ENCODE data around the gene ANKRD53.
A peak's percentile ranks its signal among the peaks of the same experiment; 100 is the strongest.
"Not testable (repeated sequence)": the region's sequence is repeated elsewhere in the genome, so short reads cannot be mapped to it uniquely, and the experiment has no call there.

The ANKRD53 gene

GRCh38 chr2:70986499-70987189 is 8.2 kb downstream of the ANKRD53 start:
- Mint-ChIP-seq H3K27ac (peak overlapping the region; percentile 23), H3K4me3 (no peak overlapping the region), H3K27me3 (ENCODE audit: low read depth) (no peaks in the 10 kb centered on the region), H3K36me3 (ENCODE audit: low read depth) (peaks cover 30% of the 10 kb centered on the region), H3K9me3 (no peaks in the 10 kb centered on the region), H3K4me1 (ENCODE audit: low read depth) (peaks cover 5% of the 10 kb centered on the region)
- DNase-seq (ENCODE audit: low spot score) = no peak

DNA sequence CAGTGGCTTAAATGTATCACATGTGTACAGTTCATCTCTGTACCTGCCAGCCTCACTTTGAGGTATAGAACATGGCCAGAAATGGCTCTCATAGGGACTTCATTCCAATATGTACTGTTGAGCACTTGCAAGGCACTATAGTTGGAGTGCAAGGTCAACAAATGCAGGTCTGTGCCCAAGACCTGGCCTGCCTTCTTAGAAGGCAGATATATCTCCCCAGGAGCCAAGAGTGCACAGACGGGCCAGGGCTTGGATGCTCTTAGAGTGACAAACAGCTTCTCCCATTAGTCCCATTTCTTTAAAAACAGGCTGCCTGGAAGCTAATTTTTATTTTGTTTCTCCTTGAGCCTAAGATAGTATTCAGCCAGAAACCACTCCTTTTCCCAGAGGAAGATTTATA is 9.0 kb downstream of the ANKRD53 start:
- Mint-ChIP-seq H3K27me3 (ENCODE audit: low read depth) (no peaks in the 10 kb centered on the region), H3K9me3 (no peaks in the 10 kb centered on the region), H3K27ac (no peak overlapping the region), H3K4me3 (no peak overlapping the region), H3K36me3 (ENCODE audit: low read depth) (peaks cover 31% of the 10 kb centered on the region), H3K4me1 (ENCODE audit: low read depth) (peaks cover 5% of the 10 kb centered on the region)
- no peak for DNase-seq (ENCODE audit: low spot score)

DNA sequence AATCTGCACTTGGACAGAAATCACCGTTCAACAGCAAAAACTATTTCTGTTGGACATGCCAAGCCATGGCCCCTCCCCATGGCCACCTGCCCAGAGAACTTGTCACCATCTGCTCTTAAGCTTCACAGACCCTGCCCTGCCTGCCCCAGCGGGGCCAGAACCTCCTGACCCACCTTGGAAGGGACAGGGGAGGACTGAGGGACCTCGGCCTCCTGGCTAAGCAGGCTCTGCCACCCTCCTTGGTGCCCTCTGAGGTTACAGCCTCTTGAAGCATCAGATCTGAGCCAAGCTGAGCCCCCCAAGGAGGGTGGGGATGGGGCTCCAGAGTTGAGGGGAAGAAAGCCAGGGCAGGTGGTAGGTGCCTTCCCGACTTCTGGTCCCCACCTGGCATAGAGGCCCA is 9.7 kb downstream of the ANKRD53 start:
- Mint-ChIP-seq H3K27me3 (ENCODE audit: low read depth) (no peaks in the 10 kb centered on the region), H3K36me3 (ENCODE audit: low read depth) (peaks cover 34% of the 10 kb centered on the region), H3K4me1 (ENCODE audit: low read depth) (peaks cover 10% of the 10 kb centered on the region), H3K27ac (no peak overlapping the region), H3K9me3 (no peaks in the 10 kb centered on the region), H3K4me3 (no peak overlapping the region)
- no peak for DNase-seq (ENCODE audit: low spot score)

GRCh38 chr2:70988726-70989648 is 10.6 kb downstream of the ANKRD53 start:
- Mint-ChIP-seq H3K27ac (no peak overlapping the region), H3K36me3 (ENCODE audit: low read depth) (peaks cover 36% of the 10 kb centered on the region), H3K4me1 (ENCODE audit: low read depth) (peaks cover 18% of the 10 kb centered on the region), H3K9me3 (no peaks in the 10 kb centered on the region), H3K4me3 (no peak overlapping the region), H3K27me3 (ENCODE audit: low read depth) (no peaks in the 10 kb centered on the region)
- no peak for DNase-seq (ENCODE audit: low spot score)

DNA sequence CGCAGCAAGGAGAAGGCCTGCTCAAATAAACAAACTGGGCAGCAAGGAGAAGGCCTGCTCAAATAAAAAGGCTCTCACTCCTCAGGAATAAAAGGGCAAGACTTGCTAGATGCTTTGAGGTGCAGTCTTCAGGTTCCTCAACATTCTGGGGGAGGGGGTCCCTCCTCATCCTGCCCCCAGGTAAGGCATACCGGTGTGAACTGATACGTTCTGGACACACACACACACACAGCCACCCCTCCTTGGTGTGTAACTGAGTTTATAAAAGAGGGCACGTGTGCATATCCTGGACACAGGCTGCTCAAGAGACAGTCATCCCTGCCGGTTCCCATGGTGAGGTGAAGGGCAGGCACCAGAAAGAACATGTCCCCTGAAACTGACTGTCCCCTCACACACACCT is 11.8 kb downstream of the ANKRD53 start:
- Mint-ChIP-seq H3K4me3 (no peak overlapping the region), H3K27me3 (ENCODE audit: low read depth) (no peaks in the 10 kb centered on the region), H3K27ac (no peak overlapping the region), H3K9me3 (no peaks in the 10 kb centered on the region), H3K4me1 (ENCODE audit: low read depth) (peaks cover 14% of the 10 kb centered on the region), H3K36me3 (ENCODE audit: low read depth) (peaks cover 36% of the 10 kb centered on the region)
- DNase-seq (ENCODE audit: low spot score) = no peak

DNA sequence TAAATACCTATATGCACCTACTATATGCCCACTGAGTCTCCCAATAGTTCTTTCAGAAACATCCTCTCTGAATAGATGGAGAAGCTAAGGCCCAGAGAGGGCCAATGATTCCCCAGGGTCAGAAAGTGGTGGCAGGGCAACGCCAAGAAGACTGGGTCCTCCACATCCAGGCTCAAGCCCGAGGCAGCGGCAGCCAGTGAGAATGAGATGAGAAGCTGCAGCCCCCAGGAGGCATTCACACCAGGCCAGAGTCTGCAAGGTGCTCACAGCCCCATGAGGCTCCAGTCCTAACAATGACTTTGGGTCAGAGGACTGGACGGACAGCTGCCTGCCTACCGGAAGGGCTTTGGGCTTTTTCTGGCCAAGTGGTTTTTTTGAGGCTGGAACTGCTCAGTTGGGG is 12.7 kb downstream of the ANKRD53 start:
- Mint-ChIP-seq H3K4me1 (ENCODE audit: low read depth) (peaks cover 19% of the 10 kb centered on the region), H3K9me3 (no peaks in the 10 kb centered on the region), H3K27me3 (ENCODE audit: low read depth) (no peaks in the 10 kb centered on the region), H3K4me3 (no peak overlapping the region), H3K27ac (no peak overlapping the region), H3K36me3 (ENCODE audit: low read depth) (peaks cover 32% of the 10 kb centered on the region)
- DNase-seq (ENCODE audit: low spot score) = no peak

- Mint-ChIP-seq H3K27ac (no peak overlapping the region), H3K4me3 (no peak overlapping the region), H3K27me3 (ENCODE audit: low read depth) (no peaks in the 10 kb centered on the region), H3K4me1 (ENCODE audit: low read depth) (peaks cover 19% of the 10 kb centered on the region), H3K9me3 (no peaks in the 10 kb centered on the region), H3K36me3 (ENCODE audit: low read depth) (peaks cover 26% of the 10 kb centered on the region)
- DNase-seq (ENCODE audit: low spot score) = no peak
Observed at GRCh38 chr2:70991742-70992141, 13.3 kb downstream of the ANKRD53 start.

DNA sequence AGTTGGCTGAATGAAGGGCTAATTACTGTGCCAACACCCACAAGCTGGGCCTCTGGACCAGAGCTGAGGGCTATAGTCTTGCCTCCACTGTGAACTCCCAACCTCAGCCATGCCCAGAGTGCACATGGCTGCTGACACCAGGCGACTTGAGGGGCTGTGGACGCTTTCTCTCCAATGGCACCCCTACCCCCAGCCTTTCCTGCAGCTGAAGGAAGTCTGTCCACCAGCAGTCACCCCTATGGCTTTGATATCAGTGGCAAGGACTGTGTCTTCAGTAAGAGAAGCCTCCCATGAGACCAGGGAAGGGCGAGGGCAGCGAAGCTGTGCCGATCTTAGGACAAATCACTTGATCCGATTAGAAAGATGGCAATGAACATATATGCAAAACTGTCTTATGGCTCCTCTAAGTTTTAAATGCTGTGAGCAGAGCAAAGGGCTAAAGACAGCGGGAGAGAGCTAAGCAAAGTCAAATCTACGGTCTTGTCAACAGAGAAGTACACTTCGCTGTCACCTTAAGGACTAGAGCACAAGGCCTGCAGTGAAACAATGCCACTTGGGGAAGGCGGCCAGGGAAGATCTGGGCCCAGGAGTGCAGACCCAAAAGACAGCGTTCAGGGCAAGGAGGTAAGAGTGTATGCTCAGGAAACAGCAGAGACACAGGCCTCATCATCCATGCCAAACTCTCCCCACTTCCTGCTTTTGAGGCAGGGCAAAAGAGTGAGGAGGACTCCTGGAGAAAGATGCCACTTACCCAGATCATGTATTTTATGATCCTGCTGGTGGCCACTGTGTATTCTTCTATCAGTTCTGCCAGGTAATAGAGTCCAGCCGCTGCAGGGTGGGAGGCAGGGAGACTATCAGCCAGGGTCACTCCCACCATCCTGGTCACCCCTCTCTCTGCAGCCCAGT is 14.8 kb downstream of the ANKRD53 start:
- H3K36me3 Mint-ChIP-seq (ENCODE audit: low read depth) = peaks cover 23% of the 10 kb centered on the region
- peak overlapping the region; percentile 94 for H3K4me3 Mint-ChIP-seq
- peaks cover 19% of the 10 kb centered on the region for H3K4me1 Mint-ChIP-seq (ENCODE audit: low read depth)
- H3K9me3 Mint-ChIP-seq = no peaks in the 10 kb centered on the region
- no peaks in the 10 kb centered on the region for H3K27me3 Mint-ChIP-seq (ENCODE audit: low read depth)
- peak overlapping the region; percentile 89 for H3K27ac Mint-ChIP-seq
- DNase-seq (ENCODE audit: low spot score) = no peak

GRCh38 chr2:70994009-70994698 is 15.7 kb downstream of the ANKRD53 start:
- Mint-ChIP-seq H3K36me3 (ENCODE audit: low read depth) (peaks cover 14% of the 10 kb centered on the region), H3K4me1 (ENCODE audit: low read depth) (peaks cover 19% of the 10 kb centered on the region), H3K27me3 (ENCODE audit: low read depth) (no peaks in the 10 kb centered on the region), H3K9me3 (no peaks in the 10 kb centered on the region), H3K4me3 (peak overlapping the region; percentile 94), H3K27ac (peak overlapping the region; percentile 89)
- peak; percentile 72 for DNase-seq (ENCODE audit: low spot score)

- H3K27me3 Mint-ChIP-seq (ENCODE audit: low read depth) = no peaks in the 10 kb centered on the region
- H3K4me3 Mint-ChIP-seq = peak within 1 kb of the TSS; percentile 94
- no peaks in the 10 kb centered on the region for H3K9me3 Mint-ChIP-seq
- peak; percentile 93 for DNase-seq (ENCODE audit: low spot score)
- peak within 1 kb of the TSS; percentile 89 for H3K27ac Mint-ChIP-seq
- peaks cover 14% of the 10 kb centered on the region for H3K36me3 Mint-ChIP-seq (ENCODE audit: low read depth)
- peaks cover 23% of the 10 kb centered on the region for H3K4me1 Mint-ChIP-seq (ENCODE audit: low read depth)
Observed at GRCh38 chr2:70994699-70995425, 16.4 kb downstream of the ANKRD53 start, which contains the start of gene TEX261. Gene TEX261 (minus strand): TSS chr2:70994873. CDS start chr2:70994757, 116 bp downstream.

- Mint-ChIP-seq H3K36me3 (ENCODE audit: low read depth) (peaks cover 14% of the 10 kb centered on the region), H3K9me3 (no peaks in the 10 kb centered on the region), H3K4me1 (ENCODE audit: low read depth) (peaks cover 25% of the 10 kb centered on the region), H3K4me3 (peak overlapping the region; percentile 86), H3K27ac (peak overlapping the region; percentile 60), H3K27me3 (ENCODE audit: low read depth) (no peaks in the 10 kb centered on the region)
- peak; percentile 41 for DNase-seq (ENCODE audit: low spot score)
Observed at GRCh38 chr2:70995426-70995729, 16.9 kb downstream of the ANKRD53 start.

DNA sequence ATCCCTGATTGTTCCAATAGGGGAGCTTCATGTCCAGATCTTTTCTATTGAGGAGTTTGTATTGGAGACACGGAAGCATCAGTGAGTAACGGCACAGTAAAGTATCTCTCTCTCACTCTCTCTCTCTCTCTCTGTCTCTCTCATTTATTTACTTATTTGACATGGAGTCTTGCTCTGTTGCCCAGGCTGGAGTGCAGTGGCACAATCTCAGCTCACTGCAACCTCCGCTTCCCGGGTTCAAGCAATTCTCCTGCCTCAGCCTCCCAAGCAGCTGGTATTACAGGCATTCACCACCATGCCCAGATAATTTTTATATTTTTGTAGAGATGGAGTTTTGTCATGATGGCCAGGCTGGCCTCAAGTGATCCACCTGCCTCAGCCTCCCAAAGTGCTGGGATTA is 20.5 kb downstream of the ANKRD53 start:
- DNase-seq (ENCODE audit: low spot score); H3K36me3 Mint-ChIP-seq (ENCODE audit: low read depth); H3K9me3 Mint-ChIP-seq; H3K27ac Mint-ChIP-seq; H3K27me3 Mint-ChIP-seq (ENCODE audit: low read depth); H3K4me3 Mint-ChIP-seq: not testable (repeated sequence)
- H3K4me1 Mint-ChIP-seq (ENCODE audit: low read depth) = peaks cover 26% of the 10 kb centered on the region

DNA sequence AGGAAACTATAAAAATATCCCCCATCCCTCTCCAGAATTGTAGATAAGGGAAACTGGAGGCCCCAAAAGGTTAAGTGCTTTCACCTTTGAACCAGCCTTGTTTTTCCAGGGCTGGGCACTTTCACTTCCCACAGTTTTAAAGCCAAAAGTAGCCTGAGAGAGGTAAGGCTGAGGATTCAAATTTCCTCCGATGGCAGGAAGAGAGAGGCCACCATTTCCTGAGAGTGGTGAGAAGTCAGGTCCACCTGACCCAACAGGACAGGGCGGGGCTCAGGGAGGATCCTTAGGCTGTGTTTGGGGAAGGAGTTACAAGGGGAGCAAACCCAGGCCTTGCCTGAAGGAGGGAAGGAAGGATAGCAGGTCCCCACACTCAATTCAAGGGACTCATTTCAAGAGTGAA is 20.9 kb downstream of the ANKRD53 start:
- H3K4me1 Mint-ChIP-seq (ENCODE audit: low read depth) = peaks cover 24% of the 10 kb centered on the region
- DNase-seq (ENCODE audit: low spot score) = no peak
- H3K36me3 Mint-ChIP-seq (ENCODE audit: low read depth) = no peaks in the 10 kb centered on the region
- no peak overlapping the region for H3K27ac Mint-ChIP-seq
- no peaks in the 10 kb centered on the region for H3K9me3 Mint-ChIP-seq
- H3K27me3 Mint-ChIP-seq (ENCODE audit: low read depth) = no peaks in the 10 kb centered on the region
- no peak overlapping the region for H3K4me3 Mint-ChIP-seq

Data from T-helper 2 cell treated with Interferon-gamma antibody and Interleukin-4, amounts not matched to agents 5 μg/mL and 100 μg/mL, for 36 hours (primary cell).